HG03439 (cell line): Measurements from ENCODE around the gene GK2.

Experiments
- ATAC-seq: cut with Tn5 transposase; IDR thresholded peaks from one replicate; pipeline ENCODE4 v1.9.1; 2021; ENCODE audit warnings: mild to moderate bottlenecking, moderate library complexity; ENCODE audit not compliant: unreplicated experiment

Gene GK2

DNA sequence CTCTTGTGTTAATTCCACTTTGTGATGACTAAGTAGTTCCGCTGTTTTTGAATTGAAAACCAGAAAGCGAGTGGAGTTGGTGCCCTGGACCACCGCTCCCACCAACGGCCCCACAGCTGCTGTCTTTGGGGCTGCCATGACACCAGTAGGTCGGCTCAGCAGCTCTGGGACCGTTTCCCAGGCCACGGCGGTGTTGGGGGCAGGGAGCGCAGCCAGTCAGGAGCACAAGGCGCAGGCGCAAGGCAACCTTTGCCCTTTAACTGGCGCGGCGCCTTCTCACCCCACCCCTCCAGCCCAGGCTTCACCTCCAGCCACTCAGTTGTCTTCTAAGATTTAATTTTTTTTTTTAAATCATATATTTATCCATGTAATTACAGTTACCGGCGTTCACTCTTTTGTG lies at the start of gene GK2:
GK2 (minus strand) TSS at position 166 of the 400 bp plus-strand sequence; CDS start at position 138, 28 bp downstream.
- ATAC-seq, result no peak

DNA sequence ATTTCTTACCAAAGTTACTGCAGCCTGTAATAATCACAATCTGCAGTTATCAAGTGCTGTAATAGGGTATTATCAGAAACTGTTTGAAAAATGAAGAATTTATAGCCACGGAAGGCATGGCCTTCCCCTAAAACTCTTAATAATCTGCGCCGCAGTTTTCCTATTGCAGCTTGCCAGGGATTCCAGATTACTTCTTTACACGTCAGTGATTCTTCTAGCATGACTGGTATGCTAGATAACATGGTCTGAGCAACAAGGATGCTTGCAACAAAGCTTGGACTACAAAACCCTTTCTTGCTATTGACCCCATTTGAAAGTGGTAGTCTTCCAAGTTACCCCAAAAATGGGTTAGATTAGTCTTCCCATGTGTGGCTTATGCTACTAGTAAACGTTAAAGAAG lies 47.2 kb upstream of the GK2 start:
- ATAC-seq, result no peak

DNA sequence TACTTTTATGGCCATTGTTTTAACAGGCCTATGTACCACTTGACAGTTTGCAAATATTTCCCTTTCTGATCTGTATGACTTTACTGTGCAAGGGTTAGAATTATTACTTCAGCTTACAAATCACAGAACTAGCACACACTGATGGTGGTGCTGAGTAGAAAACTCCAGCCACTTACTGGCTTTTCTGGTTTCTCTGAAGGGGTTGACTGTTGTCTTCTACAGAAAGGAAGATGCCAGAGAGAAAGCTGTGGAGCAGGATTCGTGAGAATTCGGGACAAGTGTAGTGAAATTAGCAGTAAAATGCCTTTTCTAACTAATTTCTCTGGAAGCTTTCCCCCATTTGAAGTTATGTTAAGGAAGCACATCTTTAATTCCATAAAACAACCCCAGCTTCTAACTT lies 46.6 kb upstream of the GK2 start:
- ATAC-seq, result no peak

DNA sequence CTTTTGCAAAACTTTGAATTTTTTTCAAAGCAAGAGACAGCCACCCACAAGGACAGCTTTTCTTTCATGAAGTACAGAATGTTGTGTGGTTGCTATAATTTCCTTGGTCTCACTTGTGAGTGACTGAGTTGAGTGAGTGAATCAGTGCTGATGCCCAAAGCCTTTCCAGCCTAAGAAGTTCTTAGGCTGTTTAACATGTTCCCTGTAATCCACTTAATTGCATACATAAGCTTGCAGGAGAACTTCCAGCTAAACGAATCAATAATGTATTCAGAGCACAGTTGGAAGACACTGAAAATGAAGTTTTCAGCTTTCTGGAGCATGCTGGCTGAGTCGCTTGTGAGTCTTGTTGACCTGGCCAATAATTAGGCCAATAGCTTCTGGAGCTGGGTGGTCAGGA lies 42.0 kb upstream of the GK2 start:
- ATAC-seq, result no peak

DNA sequence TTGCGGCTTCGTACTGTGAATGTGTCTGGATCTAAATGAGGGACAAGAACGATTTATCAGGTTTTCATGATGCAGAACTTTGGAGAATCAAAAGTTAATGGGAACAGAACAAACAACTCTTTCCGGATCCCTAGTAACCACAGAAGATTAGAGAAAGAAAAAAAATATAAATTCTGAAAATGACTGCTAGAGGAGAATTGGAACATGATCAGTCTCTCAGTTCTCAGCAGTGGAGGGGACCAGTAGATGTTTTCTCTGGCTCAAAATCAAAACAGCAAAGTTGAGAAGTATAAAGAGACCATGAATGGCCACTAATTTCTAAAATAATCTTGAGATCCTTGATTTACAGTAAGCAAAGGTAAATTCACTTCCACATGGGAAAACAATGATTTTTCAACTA lies 38.1 kb upstream of the GK2 start:
- ATAC-seq, result no peak

DNA sequence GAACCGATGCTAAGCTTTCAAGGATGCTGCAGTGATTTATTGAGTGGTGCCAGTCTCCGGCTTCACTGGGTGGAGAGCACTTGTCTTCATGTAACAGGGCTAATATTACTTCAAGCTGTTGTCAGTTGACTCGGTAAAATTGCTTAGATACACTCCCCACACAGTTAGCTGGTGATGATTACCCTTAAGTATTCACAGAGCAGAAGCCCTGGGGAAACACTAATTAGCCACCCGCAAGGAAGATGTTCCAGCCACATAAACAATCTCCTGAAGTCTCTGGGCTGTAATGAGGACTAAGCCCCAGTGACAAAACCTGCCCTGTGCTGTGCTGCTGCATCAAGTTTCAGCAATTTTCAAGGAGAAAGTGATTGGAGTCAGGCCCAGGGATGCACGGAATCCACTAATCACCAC lies 37.3 kb upstream of the GK2 start:
- no peak for ATAC-seq

DNA sequence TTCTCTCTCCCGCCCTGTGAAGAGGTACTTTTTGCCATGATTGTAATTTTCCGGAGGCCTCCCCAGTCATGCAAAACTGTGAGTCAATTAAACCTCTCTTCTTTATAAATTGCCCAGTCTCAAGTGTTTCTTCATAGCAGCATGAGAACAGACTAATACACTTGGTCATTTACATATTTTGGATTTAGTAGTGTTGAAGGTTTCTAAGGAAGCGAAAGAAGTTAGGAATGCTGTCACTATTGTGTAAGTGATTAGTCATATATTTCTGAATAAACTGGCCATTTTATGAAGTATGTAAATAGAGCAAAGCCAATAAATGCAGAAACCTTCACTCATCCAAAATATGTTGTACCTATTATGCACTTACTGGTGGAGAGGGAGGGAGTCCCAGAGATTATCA lies 34.4 kb upstream of the GK2 start:
- ATAC-seq, result no peak

DNA sequence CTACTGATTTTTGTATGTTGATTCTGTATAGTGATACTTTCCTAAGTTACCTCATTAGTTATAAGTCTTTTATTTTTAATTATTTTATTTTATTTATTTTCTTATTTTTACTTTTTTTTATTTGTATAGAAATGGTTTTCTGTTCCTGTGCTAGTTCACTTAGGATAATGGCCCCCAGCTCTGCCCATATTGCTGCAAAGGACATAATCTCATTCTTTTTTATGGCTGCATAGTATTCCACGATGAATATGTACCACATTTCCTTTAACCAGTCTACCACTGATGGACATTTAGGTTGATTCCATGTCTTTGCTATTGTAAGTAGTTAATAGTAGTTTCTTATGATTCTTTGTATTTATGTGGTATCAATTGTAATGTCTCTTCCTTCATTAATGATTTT lies 31.5 kb upstream of the GK2 start:
- ATAC-seq, result no peak

DNA sequence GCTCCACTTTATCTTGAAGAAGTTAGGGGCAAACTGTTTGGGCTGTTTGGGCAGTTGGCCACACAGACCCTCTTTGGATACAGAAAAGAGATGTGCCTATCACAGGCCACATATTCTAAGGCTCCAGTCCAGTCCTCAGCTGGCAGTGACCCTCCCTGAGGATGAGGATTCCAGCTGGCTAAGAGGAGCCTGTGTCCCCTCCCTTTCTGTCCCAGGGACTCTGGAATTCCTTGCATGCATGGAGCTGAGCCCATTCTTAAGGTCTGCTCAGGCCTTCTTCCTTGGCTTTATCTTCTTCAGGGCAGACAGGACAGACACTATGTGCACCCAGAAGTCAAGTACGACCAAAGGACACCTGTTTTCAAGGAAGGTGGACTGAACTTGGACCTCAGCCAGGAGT lies 23.8 kb upstream of the GK2 start:
- ATAC-seq, result no peak

DNA sequence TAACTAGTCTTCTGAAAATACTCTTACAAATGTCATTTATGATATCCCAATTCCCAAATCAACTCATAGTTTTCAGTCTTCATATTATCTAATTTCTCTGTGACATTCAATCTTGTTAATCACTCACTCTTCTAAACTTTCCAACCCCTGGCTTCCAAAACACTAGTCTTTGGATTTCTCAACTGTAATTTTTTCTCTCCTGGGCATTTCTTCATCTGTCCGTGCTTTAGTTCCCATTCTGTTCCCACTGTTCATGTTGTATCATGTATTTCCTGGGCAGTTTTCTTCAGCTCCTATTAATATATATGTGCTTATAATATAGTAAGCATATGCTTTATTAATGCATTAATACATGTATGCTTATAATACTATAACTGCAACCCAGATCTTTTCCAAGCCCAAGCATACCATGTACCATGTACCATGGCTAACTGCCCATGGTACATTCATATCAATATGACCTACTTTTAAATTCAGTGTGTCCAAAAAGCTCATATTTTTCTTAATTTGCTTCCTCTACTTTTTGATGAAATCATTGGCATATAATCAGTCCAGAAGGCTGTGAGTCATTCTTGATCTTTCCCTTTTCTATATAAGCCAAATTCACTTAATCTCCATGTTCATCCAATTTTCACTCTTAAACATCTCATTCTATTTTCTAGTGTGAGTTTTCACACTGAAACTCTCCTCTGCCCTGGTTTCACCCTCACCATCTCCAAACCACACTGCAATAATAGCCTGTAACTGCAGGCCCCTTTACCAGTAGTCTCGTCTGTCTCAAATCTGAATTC lies 21.3 kb upstream of the GK2 start:
- ATAC-seq, result no peak

DNA sequence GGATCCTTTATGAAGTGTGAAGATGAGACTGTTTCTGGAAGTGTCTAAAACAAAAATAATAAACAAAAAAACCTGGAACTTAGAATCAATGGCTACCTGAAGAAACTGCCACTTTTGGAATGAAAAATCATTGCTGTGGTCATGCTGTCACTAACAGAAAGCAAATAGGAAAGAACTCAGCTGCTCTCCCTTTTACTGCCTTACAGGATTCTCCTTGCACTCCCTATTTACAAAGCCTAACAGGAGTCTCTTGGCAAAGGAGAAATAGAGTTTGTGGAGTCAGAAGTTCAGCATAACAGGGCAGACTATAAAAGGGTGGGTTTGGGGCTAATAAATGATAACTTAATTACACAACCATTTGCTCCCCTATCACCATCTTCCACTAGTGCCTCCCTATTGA lies 19.0 kb upstream of the GK2 start:
- ATAC-seq, result no peak

DNA sequence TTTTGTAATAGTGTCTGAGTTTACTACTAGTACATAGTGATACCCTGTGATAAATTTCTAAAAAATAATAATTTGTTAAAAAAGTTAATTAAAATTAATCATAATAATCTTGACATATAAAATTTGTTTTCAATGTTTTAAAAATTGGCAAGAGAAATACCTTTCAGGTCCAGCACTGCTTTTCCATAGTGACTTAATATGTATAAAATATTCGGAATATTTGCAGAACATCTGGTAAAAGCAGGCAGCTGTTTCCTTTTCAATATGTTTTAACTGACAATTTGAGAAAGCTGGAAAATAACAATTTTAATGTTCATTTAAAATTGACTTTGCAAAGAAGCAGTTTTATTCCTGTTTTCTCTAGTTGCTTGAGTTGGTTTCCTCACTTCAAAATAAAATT lies 17.6 kb upstream of the GK2 start:
- ATAC-seq, result no peak

DNA sequence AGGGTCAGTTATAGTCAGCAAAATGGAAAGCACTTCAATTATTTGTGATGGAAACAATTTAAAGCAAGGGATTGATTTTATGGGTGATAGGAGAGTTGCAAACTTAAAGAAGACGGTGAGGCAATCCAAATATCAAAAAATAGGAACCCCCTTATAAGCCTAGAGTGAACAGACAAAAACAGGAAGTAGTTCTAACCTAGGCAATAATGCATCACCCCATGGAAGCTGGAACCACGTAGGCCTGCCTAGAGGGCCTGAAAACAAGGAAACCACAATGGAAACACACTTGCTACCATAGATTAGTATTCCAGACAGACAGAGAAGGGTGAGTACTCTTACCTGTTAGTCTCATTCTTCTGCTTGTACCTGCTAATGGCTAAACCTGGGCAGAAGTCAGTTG lies 13.5 kb upstream of the GK2 start:
- ATAC-seq, result no peak

DNA sequence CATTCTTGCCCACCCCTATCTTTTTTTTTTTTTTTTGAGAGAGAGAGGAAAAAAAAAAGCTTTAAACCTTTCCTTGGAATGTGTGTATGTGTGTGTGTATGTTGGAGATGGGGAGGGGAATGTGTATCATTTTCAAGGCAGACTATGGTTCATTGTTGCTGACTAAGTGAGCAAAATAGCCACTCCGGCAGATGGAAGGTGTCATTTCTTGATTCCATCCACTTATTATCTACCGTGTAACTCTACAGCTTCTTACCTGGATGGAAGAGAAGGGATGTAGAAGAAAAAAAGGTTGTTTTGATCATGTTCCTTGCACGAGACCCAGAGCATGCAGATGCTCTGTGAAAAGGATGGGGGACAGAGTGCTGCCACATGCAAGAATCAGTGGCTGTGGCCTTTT lies 5.9 kb upstream of the GK2 start:
- ATAC-seq, result no peak

DNA sequence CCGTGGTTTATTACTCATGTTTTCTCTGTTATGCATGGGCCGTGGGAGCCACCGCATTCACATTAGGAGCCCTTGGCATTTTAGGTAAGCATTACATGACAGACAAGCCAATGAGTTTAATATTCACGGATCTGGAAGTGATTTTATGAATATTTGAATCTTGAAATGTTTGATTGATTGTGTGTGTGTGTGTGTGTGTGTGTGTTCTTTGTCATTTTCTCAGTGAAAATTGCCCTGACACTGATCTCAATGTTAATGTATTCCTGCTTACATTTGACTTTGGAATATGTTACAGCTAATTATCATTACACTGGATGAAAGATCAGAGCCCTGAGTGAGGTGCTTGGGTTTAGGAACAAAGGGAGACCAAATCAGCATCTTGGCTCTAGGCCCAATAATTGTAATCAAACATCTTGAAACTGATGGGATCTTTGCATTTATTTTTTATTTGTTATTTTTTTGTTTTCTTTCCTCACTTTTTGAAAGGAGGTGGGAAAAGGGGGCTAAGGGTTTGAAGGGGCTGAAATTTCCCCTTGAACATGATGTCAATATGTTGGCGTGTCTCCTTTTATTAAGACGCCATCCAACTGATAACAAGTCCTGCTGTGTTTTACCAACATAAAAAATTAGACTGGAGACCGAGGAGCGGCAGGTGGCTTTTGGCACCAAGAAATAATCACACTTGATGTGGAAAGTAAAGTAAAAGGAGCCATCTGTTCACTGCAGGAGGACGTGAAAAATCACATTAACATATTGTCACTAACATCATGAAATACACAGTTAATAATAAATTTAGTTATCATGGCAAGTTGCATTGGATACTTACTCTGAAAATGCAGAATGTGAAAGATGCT lies 5.2 kb upstream of the GK2 start:
- ATAC-seq, result no peak

DNA sequence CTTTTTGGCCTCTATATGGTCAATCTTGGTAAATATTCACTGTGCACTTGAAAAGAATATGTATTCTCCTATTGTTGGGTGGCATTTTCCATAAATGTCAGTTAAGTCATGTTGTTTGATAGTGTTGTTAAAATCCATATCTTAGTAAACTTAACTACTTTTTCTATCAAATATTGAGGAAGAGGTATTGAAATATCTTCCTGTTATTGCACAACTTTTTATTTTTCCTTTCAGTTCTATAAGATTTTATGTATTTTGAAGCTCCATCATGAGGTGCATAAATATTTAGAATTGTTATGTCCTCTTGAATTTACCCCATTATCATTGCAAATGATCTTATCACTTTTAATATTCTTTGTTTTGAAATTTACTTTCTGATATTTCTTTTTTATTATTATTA lies 3.4 kb downstream of the GK2 start:
- no peak for ATAC-seq

DNA sequence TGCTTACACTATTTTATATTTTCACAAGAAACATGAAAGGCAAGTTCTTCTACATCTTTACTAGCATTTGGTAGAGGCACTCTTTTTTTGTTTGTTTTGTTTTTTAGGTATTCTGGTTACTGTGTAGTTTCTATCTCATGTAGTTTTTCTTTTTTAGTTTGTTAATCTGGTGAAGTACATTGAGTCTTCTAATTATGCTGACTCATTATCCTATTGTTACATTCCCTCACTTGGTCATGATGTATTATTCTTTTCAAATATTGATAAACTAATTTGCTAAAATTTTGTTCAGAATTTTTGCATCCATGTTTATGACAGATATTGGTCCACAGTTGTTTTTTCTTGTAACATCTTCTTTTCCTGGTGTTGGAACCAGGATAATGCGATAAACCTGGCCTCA lies 4.7 kb downstream of the GK2 start:
- no peak for ATAC-seq

DNA sequence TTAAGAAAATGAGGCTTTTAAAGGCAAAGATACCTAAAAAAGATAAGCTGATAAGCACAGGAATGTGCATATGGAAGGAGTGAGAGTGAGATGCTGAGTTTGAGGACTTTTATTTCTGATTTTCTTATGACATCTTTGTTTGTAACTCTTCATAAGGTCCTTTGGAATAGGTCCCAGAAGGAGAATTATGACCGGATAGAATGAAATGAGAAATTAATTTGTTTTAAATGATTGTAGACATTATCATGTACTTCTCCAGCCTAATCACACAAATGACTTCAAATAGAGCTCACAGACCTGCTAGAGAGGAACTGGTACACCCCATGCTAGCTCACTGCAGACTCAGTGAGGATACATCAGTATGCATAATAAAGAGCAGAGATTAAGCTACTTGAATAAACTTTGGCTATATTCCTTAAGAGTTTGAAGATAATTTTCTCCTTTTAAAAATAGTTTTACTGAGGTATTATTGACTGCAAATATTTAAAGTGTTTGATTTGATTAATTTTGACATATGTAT lies 5.6 kb downstream of the GK2 start:
- ATAC-seq, result no peak

DNA sequence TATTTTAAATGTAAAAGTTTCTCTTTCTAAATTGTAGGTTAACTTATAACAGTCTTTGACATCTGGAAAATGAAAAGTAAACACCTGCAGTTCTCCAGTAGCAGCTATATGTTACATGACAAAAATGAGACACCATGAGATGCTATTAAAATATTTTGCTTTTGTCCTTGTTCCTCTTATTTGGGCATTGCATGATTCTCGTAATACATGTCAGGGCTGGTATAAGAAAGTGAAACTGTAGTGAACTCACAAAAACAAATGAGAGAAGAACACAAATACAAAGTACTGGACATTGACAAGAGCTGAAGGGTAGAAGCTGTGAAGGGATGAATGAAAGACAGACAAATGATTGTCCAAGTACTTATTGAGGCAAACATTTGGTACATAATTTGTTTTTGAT lies 9.0 kb downstream of the GK2 start:
- no peak for ATAC-seq

DNA sequence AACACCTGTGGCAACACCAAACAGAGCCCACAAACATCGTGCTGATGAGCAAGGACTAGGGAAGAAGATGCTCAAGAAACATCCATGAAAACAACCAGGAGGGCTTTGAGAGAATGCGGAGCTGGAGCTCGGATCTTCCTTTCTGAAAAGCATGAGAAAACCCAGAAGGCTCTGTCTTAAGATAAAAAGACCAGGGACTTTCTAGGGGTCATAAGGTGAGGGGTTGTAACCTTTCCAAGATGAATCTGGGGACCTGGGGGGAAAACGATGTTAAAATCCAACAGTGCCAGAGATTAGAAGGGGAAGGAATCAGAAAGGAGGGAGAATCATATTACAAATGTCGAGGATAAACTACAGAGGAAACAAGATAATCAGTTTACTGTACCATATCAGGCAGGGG lies 10.1 kb downstream of the GK2 start:
- no peak for ATAC-seq

DNA sequence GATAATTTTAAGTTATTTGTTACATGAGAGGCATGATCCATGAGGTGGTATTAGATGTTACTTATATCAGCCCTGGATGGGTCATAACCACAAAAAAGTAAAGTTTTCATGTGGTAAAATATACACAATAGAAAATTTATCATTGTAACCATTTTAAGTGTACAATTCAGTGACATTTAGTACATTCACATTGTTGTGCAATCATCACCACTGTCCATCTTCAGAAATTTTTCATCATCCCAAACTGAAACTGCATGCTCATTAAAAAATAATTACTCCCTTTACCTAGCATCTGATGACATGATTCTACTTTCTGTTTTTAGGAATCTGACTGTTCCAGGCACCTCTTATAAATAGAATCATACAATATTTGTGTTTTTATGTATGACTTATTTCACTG lies 11.2 kb downstream of the GK2 start:
- ATAC-seq, result no peak

DNA sequence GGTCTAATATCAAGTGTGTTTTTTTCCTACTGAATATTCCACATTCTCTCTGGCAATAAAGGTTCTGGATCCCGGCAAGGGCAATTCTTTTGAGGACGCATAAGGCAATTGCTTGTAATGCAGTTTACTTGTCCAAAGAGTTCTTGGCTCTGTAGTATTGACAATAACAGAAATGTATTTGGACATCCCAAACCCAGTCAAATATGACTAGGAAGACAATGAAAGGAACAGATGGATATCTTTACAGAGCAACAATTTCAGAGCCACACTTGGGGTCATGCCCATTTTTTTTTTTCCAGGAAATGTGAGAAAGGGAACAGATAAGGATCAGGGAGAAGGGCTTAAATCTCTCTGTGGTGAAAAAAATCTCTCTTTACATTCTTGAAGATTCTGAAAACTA lies 12.2 kb downstream of the GK2 start:
- ATAC-seq, result no peak
